CD4-positive, alpha-beta memory T cell (primary cell): ENCODE measurements around the gene UMOD. TPM values are rescaled to one million over a fixed set of nuclear protein-coding genes. Genes with fewer than 3 reads are reported as not detected.

Experiments
- CTCF ChIA-PET: fragments of 350-600 bp; sonication (Branson Sonifier 250); formaldehyde crosslinking; loops from one replicate; lab custom pipeline; 2021; ENCODE audit warnings: inconsistent platforms; ENCODE audit not compliant: partially characterized antibody; lab: Charles Lee
- POLR2A ChIA-PET: fragments of 350-600 bp; sonication (Branson Sonifier 250); formaldehyde crosslinking; loops from one replicate; lab custom pipeline; 2021; ENCODE audit not compliant: partially characterized antibody; lab: Charles Lee
- DNase-seq, 5 donors: peaks; one replicate each; pipeline versions ENCODE4 v3.0.0 to v3.0.0-alpha.2; 2020 to 2022; ENCODE audit warnings: mixed read lengths in 1 of 5
- H3K27ac ChIP-seq: one replicate; pipeline ENCODE4 v1.7.0; 2013; ENCODE audit warnings: low read depth, low read length
- H3K27me3 ChIP-seq: 2 replicates; pipeline ENCODE4 v1.7.0; 2013; ENCODE audit warnings: mild to moderate bottlenecking, low read length, moderate library complexity; ENCODE audit not compliant: insufficient read depth
- H3K36me3 ChIP-seq: 2 replicates; pipeline ENCODE4 v1.7.0; 2013; ENCODE audit warnings: mild to moderate bottlenecking, low read length, moderate library complexity; ENCODE audit not compliant: insufficient read depth
- H3K4me1 ChIP-seq: 2 replicates; pipeline ENCODE4 v1.7.0; 2013; ENCODE audit warnings: mild to moderate bottlenecking, low read length, moderate library complexity; ENCODE audit not compliant: insufficient read depth
- H3K4me3 ChIP-seq, 2 donors: one replicate each; pipeline ENCODE4 v1.7.0; 2013; ENCODE audit warnings: low read length in 2 of 2, mild to moderate bottlenecking in 1 of 2
- H3K9me3 ChIP-seq, 2 donors: one replicate each; pipeline ENCODE4 v1.7.0; 2013; ENCODE audit warnings: low read length in 2 of 2, control low read depth in 1 of 2; ENCODE audit not compliant: control insufficient read depth in 1 of 2
- H3K27ac Mint-ChIP-seq, 7 donors: one replicate each; pipeline ENCODE4 v1.8.0; 2020 to 2021; ENCODE audit warnings: mixed read lengths in 7 of 7, mild to moderate bottlenecking in 6 of 7, inconsistent platforms in 3 of 7, moderate library complexity in 3 of 7
- H3K27me3 Mint-ChIP-seq, 2 donors: one replicate each; pipeline ENCODE4 v1.8.0; 2020 to 2021; ENCODE audit warnings: mixed read lengths in 2 of 2
- H3K36me3 Mint-ChIP-seq, 2 donors: one replicate each; pipeline ENCODE4 v1.8.0; 2020 to 2021; ENCODE audit warnings: mixed read lengths in 2 of 2, inconsistent platforms in 1 of 2, mild to moderate bottlenecking in 1 of 2
- H3K4me1 Mint-ChIP-seq, 4 donors: one replicate each; pipeline ENCODE4 v1.8.0; 2020 to 2021; ENCODE audit warnings: mixed read lengths in 4 of 4, mild to moderate bottlenecking in 1 of 4
- H3K4me3 Mint-ChIP-seq, 8 donors: one replicate each; pipeline ENCODE4 v1.8.0; 2020 to 2021; ENCODE audit warnings: mixed read lengths in 8 of 8, mild to moderate bottlenecking in 7 of 8, moderate library complexity in 6 of 8, inconsistent platforms in 3 of 8
- H3K9me3 Mint-ChIP-seq, 8 donors: one replicate each; pipeline ENCODE4 v1.8.0; 2020 to 2021; ENCODE audit warnings: mixed read lengths in 8 of 8, mild to moderate bottlenecking in 5 of 8, inconsistent platforms in 3 of 8, moderate library complexity in 1 of 8
- intact Hi-C: fragments of 100-400 bp; cut with micrococcal nuclease; formaldehyde crosslinking; loops from one replicate; pipeline ENCODE4 v1.15.1; 2023
- polyA plus RNA-seq, 2 donors: library from polyadenylated mRNA; unstranded; fragments of 300-500 nt; fragmentation: Illumina TruSeq; gene quantifications; one replicate each; pipeline ENCODE4 v1.2.3, GENCODE V29; 2021
- total RNA-seq, 2 experiments: library from RNA; stranded (reverse); gene quantifications; one replicate each; pipeline ENCODE4 v1.2.3, GENCODE V29; 2021

UMOD gene
- total and polyA plus RNA-seq, 4 experiments from 2014 or later, result not detected

- no peaks in the 10 kb centered on the region for H3K36me3 Mint-ChIP-seq
- ChIA-PET POLR2A (no interaction called here), CTCF (no interaction called here)
- H3K4me1 ChIP-seq, result no peaks in the 10 kb centered on the region
- no peak overlapping the region for H3K27ac ChIP-seq
- H3K27ac Mint-ChIP-seq, result no peak overlapping the region
- H3K4me1 Mint-ChIP-seq, result no peaks in the 10 kb centered on the region
- H3K9me3 ChIP-seq, result no peaks in the 10 kb centered on the region
- no peak for DNase-seq
- no peaks in the 10 kb centered on the region for H3K36me3 ChIP-seq
- H3K9me3 Mint-ChIP-seq, result no peaks in the 10 kb centered on the region
- intact Hi-C loops, result no loop called here
- H3K27me3 Mint-ChIP-seq, result no peaks in the 10 kb centered on the region
- H3K27me3 ChIP-seq, result no peaks in the 10 kb centered on the region
- H3K4me3 ChIP-seq, result no peak overlapping the region
- no peak overlapping the region for H3K4me3 Mint-ChIP-seq
Observed at GRCh38 chr16:20347666-20348364, 4.7 kb downstream of the UMOD start.

- ChIA-PET POLR2A (no interaction called here), CTCF (interaction anchor here (1.6 kb wide), 1 partner anchor 40 kb away, joined by 4 read pairs; no protein-coding TSS in a partner anchor)
- Mint-ChIP-seq H3K27ac (no peak overlapping the region), H3K27me3 (no peaks in the 10 kb centered on the region), H3K9me3 (no peaks in the 10 kb centered on the region), H3K4me1 (no peaks in the 10 kb centered on the region), H3K4me3 (no peak overlapping the region), H3K36me3 (no peaks in the 10 kb centered on the region)
- H3K27me3 ChIP-seq, result no peaks in the 10 kb centered on the region
- no peaks in the 10 kb centered on the region for H3K9me3 ChIP-seq
- intact Hi-C loops, result no loop called here
- H3K36me3 ChIP-seq, result no peaks in the 10 kb centered on the region
- H3K27ac ChIP-seq, result no peak overlapping the region
- H3K4me1 ChIP-seq, result no peaks in the 10 kb centered on the region
- no peak overlapping the region for H3K4me3 ChIP-seq
- no peak for DNase-seq
Observed at GRCh38 chr16:20344611-20345010, 7.9 kb downstream of the UMOD start.

GRCh38 chr16:20339744-20340143 is 12.8 kb downstream of the UMOD start:
- Mint-ChIP-seq H3K36me3 (no peaks in the 10 kb centered on the region), H3K4me1 (no peaks in the 10 kb centered on the region), H3K9me3 (no peaks in the 10 kb centered on the region), H3K4me3 (no peak overlapping the region), H3K27me3 (peaks cover 2 to 3% of the 10 kb centered on the region in 2 donors), H3K27ac (no peak overlapping the region)
- no peaks in the 10 kb centered on the region for H3K9me3 ChIP-seq
- ChIA-PET CTCF (no interaction called here), POLR2A (no interaction called here)
- H3K27me3 ChIP-seq, result no peaks in the 10 kb centered on the region
- intact Hi-C loops, result no loop called here
- no peaks in the 10 kb centered on the region for H3K36me3 ChIP-seq
- H3K4me1 ChIP-seq, result no peaks in the 10 kb centered on the region
- DNase-seq, result no peak
- no peak overlapping the region for H3K27ac ChIP-seq
- no peak overlapping the region for H3K4me3 ChIP-seq

- no peaks in the 10 kb centered on the region for H3K9me3 ChIP-seq
- intact Hi-C loops, result no loop called here
- POLR2A ChIA-PET, result no interaction called here
- H3K27me3 ChIP-seq, result no peaks in the 10 kb centered on the region
- H3K27ac ChIP-seq, result no peak overlapping the region
- Mint-ChIP-seq H3K27ac (no peak overlapping the region), H3K4me1 (no peaks in the 10 kb centered on the region), H3K4me3 (no peak overlapping the region), H3K27me3 (peaks cover 2 to 3% of the 10 kb centered on the region in 2 donors), H3K36me3 (no peaks in the 10 kb centered on the region), H3K9me3 (no peaks in the 10 kb centered on the region)
- no peaks in the 10 kb centered on the region for H3K36me3 ChIP-seq
- no peaks in the 10 kb centered on the region for H3K4me1 ChIP-seq
- DNase-seq, result no peak
- CTCF ChIA-PET, result interaction anchor here (0.9 kb wide), 1 partner anchor 49 kb away, joined by 3 read pairs; no protein-coding TSS in a partner anchor
- no peak overlapping the region for H3K4me3 ChIP-seq
Observed at GRCh38 chr16:20336955-20337354, 15.6 kb downstream of the UMOD start.

- H3K9me3 ChIP-seq, result no peaks in the 10 kb centered on the region
- H3K27me3 ChIP-seq, result no peaks in the 10 kb centered on the region
- Mint-ChIP-seq H3K9me3 (peaks cover 0 to 4% (median 0%) of the 10 kb centered on the region in 8 donors), H3K4me3 (no peak overlapping the region), H3K27me3 (peaks cover 2 to 3% of the 10 kb centered on the region in 2 donors), H3K4me1 (no peaks in the 10 kb centered on the region), H3K27ac (no peak overlapping the region), H3K36me3 (no peaks in the 10 kb centered on the region)
- H3K27ac ChIP-seq, result no peak overlapping the region
- no peaks in the 10 kb centered on the region for H3K36me3 ChIP-seq
- DNase-seq, result no peak
- CTCF ChIA-PET, result interaction anchor here (1.4 kb wide), 1 partner anchor 9 kb away, joined by 3 read pairs; no protein-coding TSS in a partner anchor
- intact Hi-C loops, result no loop called here
- H3K4me1 ChIP-seq, result no peaks in the 10 kb centered on the region
- POLR2A ChIA-PET, result no interaction called here
- H3K4me3 ChIP-seq, result no peak overlapping the region
Observed at GRCh38 chr16:20334396-20334795, 18.1 kb downstream of the UMOD start.

GRCh38 chr16:20333120-20333519 is 19.4 kb downstream of the UMOD start:
- peaks cover 0 to 4% (median 0%) of the 10 kb centered on the region in 8 donors for H3K9me3 Mint-ChIP-seq
- H3K36me3 ChIP-seq, result no peaks in the 10 kb centered on the region
- CTCF ChIA-PET, result no interaction called here
- H3K4me3 Mint-ChIP-seq, result no peak overlapping the region
- no peaks in the 10 kb centered on the region for H3K4me1 ChIP-seq
- H3K27me3 ChIP-seq, result no peaks in the 10 kb centered on the region
- H3K4me1 Mint-ChIP-seq, result no peaks in the 10 kb centered on the region
- H3K9me3 ChIP-seq, result no peaks in the 10 kb centered on the region
- POLR2A ChIA-PET, result no interaction called here
- DNase-seq, result no peak
- no peaks in the 10 kb centered on the region for H3K36me3 Mint-ChIP-seq
- no peak overlapping the region for H3K4me3 ChIP-seq
- no peak overlapping the region for H3K27ac Mint-ChIP-seq
- H3K27ac ChIP-seq, result no peak overlapping the region
- intact Hi-C loops, result no loop called here
- peaks cover 2 to 3% of the 10 kb centered on the region in 2 donors for H3K27me3 Mint-ChIP-seq

- H3K9me3 ChIP-seq, result no peaks in the 10 kb centered on the region
- ChIA-PET CTCF (no interaction called here), POLR2A (no interaction called here)
- H3K4me1 Mint-ChIP-seq, result no peaks in the 10 kb centered on the region
- no peak overlapping the region for H3K27ac ChIP-seq
- peaks cover 0 to 4% (median 0%) of the 10 kb centered on the region in 8 donors for H3K9me3 Mint-ChIP-seq
- peaks cover 2 to 3% of the 10 kb centered on the region in 2 donors for H3K27me3 Mint-ChIP-seq
- H3K4me3 Mint-ChIP-seq, result no peak overlapping the region
- H3K4me1 ChIP-seq, result no peaks in the 10 kb centered on the region
- H3K27me3 ChIP-seq, result no peaks in the 10 kb centered on the region
- no peaks in the 10 kb centered on the region for H3K36me3 ChIP-seq
- H3K36me3 Mint-ChIP-seq, result no peaks in the 10 kb centered on the region
- intact Hi-C loops, result no loop called here
- H3K27ac Mint-ChIP-seq, result no peak overlapping the region
- DNase-seq, result no peak
- no peak overlapping the region for H3K4me3 ChIP-seq
Observed at GRCh38 chr16:20332411-20332810, 20.1 kb downstream of the UMOD start.
